GM10266 (cell line): Measurements from ENCODE around the gene WWP2.

Source experiments
- DNase-seq: peaks from one replicate; pipeline ENCODE4 v3.0.0; 2012; ENCODE audit errors: extremely low spot score
- CTCF ChIP-seq: IDR thresholded peaks from 2 replicates; pipeline ENCODE4 v1.5.1; 2012; ENCODE audit warnings: mild to moderate bottlenecking, low read depth; ENCODE audit not compliant: control insufficient read depth, insufficient read depth; ENCODE audit errors: missing control alignments

WWP2 gene

GRCh38 chr16:69767459-69768229, 5.5 kb downstream of the WWP2 start:
- no peak for DNase-seq
- TF ChIP-seq CTCF = no peak

DNA sequence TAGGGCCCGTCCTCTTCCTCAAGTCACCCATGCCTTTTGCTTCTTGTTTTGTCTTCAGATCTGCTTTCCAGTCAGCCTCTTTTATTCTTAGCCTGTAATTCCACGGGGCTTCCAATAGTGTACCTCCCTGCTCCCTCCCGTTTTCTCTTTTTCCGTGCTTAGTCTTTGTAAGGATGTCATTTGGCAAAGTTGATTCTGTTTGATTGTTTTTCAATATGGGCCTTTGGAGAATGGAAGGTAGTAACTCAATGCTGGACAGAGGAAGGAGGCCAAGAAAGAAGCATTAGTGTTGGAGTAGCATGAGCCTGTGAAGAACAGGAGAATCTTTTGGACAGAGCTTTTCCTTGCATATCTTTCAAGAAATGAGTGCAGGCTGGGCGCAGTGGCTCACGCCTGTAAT, 6.5 kb downstream of the WWP2 start:
- TF ChIP-seq CTCF = no peak
- no peak for DNase-seq

DNA sequence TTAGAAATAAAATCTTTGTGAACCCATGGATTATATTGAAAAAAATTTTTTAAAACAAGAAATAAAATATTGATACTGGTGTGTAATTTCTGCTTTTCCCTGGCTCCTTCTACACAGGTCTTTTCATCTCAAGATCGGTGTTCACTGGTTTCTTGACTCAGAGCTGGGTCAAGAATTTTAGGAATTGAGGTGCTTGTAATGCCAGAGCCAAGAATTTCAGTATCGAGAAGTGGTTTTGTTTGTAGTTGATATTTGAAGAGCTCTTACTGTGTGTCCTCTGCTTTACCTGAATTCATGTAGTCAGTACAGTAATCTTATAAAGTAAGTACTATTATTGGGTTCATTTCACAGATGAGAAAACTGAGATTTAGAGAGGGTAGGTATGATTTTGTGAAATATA, 7.3 kb downstream of the WWP2 start:
- TF ChIP-seq CTCF = no peak
- DNase-seq = no peak

DNA sequence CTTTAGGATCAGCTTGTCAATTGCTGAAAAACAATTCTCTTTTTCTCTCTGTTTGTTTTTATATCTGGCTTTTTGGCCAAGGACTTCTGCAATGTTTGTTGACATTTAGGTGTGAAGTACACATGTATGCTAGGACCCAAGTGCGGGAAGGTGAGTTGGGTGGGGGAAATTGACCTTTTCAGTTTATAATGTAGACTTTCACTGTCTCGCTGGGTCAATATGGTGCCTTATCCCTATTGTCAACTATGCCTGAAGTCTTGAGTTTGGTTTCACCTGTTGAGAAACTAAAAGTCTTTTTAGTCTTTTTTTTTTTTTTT, 9.5 kb downstream of the WWP2 start:
- no peak for DNase-seq
- TF ChIP-seq CTCF = no peak

DNA sequence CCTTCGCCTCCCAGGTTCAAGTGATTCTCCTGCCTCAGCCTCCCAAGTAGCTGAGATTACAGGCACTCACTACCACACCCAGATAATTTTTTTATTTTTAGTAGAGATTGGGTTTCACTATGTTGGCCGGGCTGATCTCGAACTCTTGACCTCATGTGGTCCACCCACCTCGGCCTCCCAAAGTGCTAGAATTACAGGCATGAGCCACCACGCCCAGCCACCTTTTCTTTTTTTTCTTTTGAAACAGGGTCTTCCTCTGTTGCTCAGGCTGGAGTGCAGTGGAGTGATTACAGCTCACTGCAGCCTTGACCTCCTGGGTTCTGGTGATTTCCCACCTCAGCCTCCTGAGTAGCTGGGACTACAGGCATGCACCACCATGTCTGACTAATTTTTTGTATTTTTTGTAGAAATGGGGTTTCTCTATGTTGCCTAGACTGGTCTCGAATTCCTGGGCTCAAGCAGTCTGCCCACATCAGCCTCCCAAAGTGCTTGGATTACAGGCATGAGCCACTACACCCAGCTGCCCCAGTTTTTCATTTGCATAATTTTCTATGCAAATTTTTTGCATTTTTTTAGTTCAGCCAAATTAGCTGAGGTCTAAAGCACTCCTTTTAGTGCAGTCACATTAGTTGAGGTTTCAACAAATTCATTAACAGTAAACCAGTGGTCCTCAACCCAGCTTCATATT, 11.3 kb downstream of the WWP2 start:
- no peak for TF ChIP-seq CTCF
- DNase-seq = no peak

DNA sequence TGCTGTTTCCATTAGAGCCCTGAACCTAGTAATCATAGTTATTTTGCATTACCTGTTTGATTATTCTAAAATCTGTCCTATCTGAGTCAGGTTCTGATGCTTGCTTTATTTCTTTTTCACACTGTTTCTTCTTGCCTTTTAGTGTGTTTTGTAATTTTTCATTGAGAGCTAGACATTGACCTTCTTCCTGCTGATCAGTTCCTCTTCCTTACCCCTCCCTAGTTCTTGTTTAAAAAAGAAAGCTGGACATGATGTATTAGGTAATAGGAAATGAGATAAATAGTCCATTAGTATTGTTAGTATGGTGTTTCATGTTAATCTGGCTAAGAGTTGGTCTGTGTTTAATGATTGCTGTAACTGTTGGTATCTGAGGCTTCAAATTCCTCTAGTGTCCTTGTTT, 13.4 kb downstream of the WWP2 start:
- DNase-seq = no peak

More for the DNA sequence above, 13.4 kb downstream of the WWP2 start:
- TF ChIP-seq CTCF = no peak
